T-helper 2 cell (primary cell): ENCODE data around the gene TMEM184B.

Experiments used
- DNase-seq, 5 experiments: peaks; one replicate each; pipeline versions ENCODE4 v3.0.0 to v3.0.0-alpha.2; 2012 to 2022

TMEM184B gene

GRCh38 chr22:38222797-38223119, 50.1 kb downstream of the TMEM184B start:
- DNase-seq = no peak

GRCh38 chr22:38221908-38222796, 50.7 kb downstream of the TMEM184B start:
- no peak for DNase-seq

DNA sequence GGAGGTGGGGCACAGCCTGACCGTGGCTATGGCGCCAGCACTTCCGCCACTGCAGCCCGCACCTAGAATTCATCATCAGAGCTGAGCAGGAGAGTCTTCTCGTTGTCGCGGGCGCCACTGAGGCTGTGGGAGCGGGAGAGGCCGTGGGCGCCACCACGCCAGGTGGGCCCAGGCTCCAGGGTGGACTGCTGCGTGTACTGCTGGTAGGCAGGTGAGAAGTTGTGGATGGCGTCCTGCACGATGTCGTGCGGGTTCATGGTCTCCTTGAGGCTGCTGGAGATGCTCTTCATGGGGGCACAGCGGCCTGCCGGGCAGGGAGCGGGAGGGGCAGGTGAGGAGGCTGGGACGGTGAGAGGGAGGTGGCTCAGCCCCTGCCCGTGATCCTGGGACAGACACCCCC, 51.4 kb downstream of the TMEM184B start:
- no peak for DNase-seq

DNA sequence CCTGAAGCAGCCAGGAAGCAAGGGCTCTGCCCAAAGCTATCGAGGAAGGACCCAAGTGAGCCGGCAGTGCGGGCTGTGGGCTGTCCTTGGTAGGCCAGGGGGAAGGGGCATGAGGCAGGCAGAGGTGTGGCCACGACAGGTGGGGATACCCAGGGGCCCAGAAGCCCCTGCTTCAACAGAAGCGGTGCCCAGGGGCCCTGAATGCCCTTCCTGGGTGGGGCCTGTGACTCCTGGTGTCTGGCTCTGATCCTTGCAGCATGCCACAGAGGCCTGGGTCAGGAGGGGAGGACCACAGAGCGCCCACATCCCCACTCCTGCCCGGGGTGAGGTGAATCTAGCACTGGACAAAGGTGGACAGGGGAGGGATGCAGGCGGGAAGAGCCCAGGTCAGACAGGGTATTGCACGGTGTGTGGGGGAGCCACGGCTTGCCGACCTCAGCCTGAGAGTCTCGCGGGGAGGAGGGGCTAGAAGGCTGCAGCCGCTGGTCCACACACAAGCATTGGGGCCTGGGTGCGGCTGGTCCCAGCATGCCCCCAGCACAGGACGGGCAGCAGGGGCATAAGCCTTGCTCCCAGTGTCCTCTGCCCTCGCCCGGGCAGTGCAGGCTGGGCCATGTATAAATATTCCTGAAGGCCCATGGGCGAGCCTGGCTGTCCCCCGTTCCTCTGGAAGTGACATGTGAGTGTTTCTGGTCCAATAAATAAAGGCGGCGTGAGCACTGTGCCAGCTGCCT, 52.0 kb downstream of the TMEM184B start:
- no peak for DNase-seq

- no peak for DNase-seq
Measured at GRCh38 chr22:38220163-38220562, 52.6 kb downstream of the TMEM184B start.

DNA sequence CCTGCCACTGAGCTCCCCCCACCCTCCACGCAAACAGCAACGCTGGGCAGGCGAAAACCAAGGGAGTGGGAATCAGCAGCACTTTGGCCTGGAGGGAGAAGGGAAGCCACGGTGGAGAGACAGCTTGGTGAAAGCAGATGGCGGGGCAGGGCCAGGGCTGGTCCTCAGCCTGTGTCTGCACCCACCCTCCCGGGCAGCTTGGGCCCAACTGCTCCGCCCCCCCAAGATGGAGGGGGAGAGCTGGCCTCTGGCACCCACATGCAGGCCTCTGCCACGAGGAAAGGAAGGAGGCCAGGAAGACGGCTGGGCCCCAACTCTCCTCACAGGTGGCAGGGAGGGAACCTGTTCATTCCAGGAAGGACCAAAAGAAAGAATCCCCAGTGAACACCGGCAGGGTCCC, 53.2 kb downstream of the TMEM184B start:
- no peak for DNase-seq

- peak in 4 of 5 experiments; percentile 32 to 62 (median 49) for DNase-seq
Measured at GRCh38 chr22:38218661-38219622, 53.9 kb downstream of the TMEM184B start.

GRCh38 chr22:38215156-38216038, 57.4 kb downstream of the TMEM184B start:
- DNase-seq = no peak

DNA sequence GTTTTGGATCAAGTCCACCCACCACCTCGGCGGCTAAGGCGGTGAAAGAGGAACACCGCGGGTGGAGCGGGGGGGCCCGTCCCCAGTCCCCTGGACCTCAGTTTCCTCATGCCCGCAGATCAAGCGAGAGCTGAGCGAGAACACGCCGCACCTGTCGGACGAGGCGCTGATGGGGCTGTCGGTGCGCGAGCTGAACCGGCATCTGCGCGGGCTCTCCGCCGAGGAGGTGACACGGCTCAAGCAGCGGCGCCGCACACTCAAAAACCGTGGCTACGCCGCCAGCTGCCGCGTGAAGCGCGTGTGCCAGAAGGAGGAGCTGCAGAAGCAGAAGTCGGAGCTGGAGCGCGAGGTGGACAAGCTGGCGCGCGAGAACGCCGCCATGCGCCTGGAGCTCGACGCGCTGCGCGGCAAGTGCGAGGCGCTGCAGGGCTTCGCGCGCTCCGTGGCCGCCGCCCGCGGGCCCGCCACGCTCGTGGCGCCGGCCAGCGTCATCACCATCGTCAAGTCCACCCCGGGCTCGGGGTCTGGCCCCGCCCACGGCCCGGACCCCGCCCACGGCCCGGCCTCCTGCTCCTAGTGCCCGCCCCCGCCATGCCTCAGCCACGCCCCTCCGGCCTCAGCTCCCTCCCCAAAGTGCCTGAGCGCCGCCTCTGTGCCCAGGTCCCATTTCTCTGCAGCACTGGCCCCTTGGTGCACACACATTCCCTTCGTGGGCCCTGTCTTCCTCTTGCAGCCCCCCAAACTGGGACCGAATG, 58.3 kb downstream of the TMEM184B start:
- peak; percentile 35 to 77 (median 69) for DNase-seq

GRCh38 chr22:38213990-38214301, 58.9 kb downstream of the TMEM184B start:
- DNase-seq = no peak

GRCh38 chr22:38213319-38213989, 59.4 kb downstream of the TMEM184B start:
- no peak for DNase-seq

GRCh38 chr22:38212442-38212841, 60.4 kb downstream of the TMEM184B start:
- DNase-seq = no peak

- DNase-seq = no peak
Measured at GRCh38 chr22:38211556-38211955, 61.3 kb downstream of the TMEM184B start.

GRCh38 chr22:38208551-38208968, 64.2 kb downstream of the TMEM184B start:
- DNase-seq = no peak

DNA sequence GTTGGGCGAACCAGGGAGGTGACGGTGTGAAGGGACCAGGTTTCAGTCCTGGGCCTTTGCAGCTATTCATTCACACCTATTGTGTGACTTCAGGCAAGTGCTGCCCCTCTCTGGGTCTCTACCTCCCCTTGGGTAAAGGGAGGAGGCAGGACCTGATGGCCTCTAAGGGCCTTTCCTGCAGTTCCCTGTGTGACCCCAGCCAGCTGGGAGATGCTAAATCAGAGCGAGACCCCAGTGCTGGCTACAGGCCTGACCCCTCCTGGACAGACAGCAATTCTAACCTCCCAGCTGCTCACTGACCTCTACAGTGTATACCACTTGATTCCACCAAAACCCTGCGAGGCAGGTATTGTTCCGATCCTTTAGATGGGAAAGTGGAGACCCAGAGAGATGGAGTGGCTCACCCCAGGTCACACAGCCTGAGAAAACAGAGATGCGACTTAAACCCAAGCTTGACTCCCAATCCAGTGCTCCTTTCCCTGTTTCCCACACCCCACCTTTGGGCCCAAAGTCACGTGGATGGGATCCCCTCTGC, 64.8 kb downstream of the TMEM184B start:
- DNase-seq = no peak

- no peak for DNase-seq
Measured at GRCh38 chr22:38205261-38206128, 67.3 kb downstream of the TMEM184B start.

DNA sequence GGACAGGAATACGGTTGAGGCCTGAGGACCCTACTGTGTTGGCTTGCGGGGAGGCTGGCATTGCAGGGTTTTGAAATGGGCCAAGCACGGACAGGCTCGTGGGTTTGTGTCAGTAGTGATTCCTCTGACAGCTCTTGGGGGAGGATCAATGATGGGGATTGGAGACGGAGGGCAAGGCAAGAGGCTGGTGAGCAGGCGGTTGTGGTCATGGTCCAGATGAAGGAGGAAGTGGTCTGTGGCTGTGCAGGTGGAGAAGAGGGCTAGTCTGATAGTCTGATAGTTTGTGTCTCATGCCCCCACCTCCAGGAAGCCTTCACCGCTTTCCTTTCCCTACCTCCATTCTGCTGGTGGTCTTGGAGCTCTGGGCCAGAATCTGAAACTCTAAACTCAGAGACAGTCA, 68.0 kb downstream of the TMEM184B start:
- peak in 2 of 5 experiments; percentile 36 to 41 for DNase-seq

GRCh38 chr22:38203855-38204514, 68.8 kb downstream of the TMEM184B start:
- no peak for DNase-seq
